ENCODE measurements around the gene ZNF155.

- TF ChIP-seq CTCF (IDR thresholded peaks at IDR 0.05; ENCODE audit: low read depth, low read length, missing input control) (no peak), ATF3 (IDR thresholded peaks at IDR 0.05) (no peak), TAF1 (conservative IDR thresholded peaks at IDR 0.05) (peak; percentile 20)
Observed at GRCh38 chr19:44002566-44003460, 18.8 kb downstream of the ZNF155 start, which contains the start of gene ZNF230.

All from liver (tissue), 3 donors.